CD4-positive, alpha-beta T cell treated with Interleukin-1 beta for 1 hour (primary cell): ENCODE data around the gene IBSP.

Experiments
- DNase-seq, 2 donors: peaks; one replicate each; pipeline ENCODE4 v3.0.0-alpha.2; 2020 to 2022

The IBSP gene

GRCh38 chr4:87838890-87839591, 39.7 kb downstream of the IBSP start:
- peak; percentile 0 to 12 for DNase-seq

GRCh38 chr4:87839592-87839946, 40.2 kb downstream of the IBSP start:
- no peak for DNase-seq

- DNase-seq: no peak
Observed at GRCh38 chr4:87840149-87840548, 40.8 kb downstream of the IBSP start.

- DNase-seq: peak in 1 of 2 donors; percentile 24
Observed at GRCh38 chr4:87843936-87844335, 44.6 kb downstream of the IBSP start.

GRCh38 chr4:87844452-87844851, 45.1 kb downstream of the IBSP start:
- DNase-seq: no peak

- DNase-seq: no peak
Observed at GRCh38 chr4:87846226-87846625, 46.9 kb downstream of the IBSP start.

- DNase-seq: peak; percentile 23 to 29
Observed at GRCh38 chr4:87848622-87849351, 49.4 kb downstream of the IBSP start.

- peak in 1 of 2 donors; percentile 2 for DNase-seq
Observed at GRCh38 chr4:87849612-87850011, 50.3 kb downstream of the IBSP start.

- DNase-seq: peak in 1 of 2 donors; percentile 51
Observed at GRCh38 chr4:87851332-87851731, 52.0 kb downstream of the IBSP start.

- DNase-seq: no peak
Observed at GRCh38 chr4:87851953-87852352, 52.6 kb downstream of the IBSP start.

- DNase-seq: no peak
Observed at GRCh38 chr4:87853108-87853507, 53.8 kb downstream of the IBSP start.

- no peak for DNase-seq
Observed at GRCh38 chr4:87853891-87854290, 54.5 kb downstream of the IBSP start.

GRCh38 chr4:87855559-87855958, 56.2 kb downstream of the IBSP start:
- no peak for DNase-seq

GRCh38 chr4:87856816-87857215, 57.5 kb downstream of the IBSP start:
- no peak for DNase-seq

GRCh38 chr4:87857789-87858188, 58.4 kb downstream of the IBSP start:
- no peak for DNase-seq
